ENCODE results near the gene SPINK1.
"Not testable (repeated sequence)": the region's sequence is repeated elsewhere in the genome, so short reads cannot be mapped to it uniquely, and the experiment has no call there.

The SPINK1 gene, protein sequence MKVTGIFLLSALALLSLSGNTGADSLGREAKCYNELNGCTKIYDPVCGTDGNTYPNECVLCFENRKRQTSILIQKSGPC

DNA sequence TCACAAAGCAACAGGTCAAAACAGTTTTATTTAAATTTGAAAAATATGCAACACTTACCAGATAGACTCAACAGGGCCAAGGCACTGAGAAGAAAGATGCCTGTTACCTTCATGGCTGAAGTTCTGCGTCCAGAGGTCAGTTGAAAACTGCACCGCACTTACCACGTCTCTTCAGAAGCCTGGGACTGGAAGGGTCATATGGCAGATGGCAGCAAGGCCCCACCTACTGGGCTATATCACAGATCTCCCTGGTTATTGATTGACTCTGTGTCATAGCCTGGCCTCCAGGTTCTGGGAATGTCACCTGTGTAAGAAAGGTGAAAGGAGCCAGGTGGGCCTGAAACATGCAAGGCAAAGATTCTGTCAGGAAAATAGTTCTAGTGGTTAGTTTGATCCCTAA is at the start of gene SPINK1:
TSS of gene SPINK1 (minus strand) at position 207 of the 400 bp plus-strand sequence. CDS start at position 113, 94 bp downstream.
- no peak for DNase-seq (ENCODE audit: low read depth in 3 of 3, low spot score in 1 of 3)

GRCh38 chr5:147880487-147880886 is 49.0 kb upstream of the SPINK1 start:
- DNase-seq (ENCODE audit: low read depth in 3 of 3, low spot score in 1 of 3), result no peak

DNA sequence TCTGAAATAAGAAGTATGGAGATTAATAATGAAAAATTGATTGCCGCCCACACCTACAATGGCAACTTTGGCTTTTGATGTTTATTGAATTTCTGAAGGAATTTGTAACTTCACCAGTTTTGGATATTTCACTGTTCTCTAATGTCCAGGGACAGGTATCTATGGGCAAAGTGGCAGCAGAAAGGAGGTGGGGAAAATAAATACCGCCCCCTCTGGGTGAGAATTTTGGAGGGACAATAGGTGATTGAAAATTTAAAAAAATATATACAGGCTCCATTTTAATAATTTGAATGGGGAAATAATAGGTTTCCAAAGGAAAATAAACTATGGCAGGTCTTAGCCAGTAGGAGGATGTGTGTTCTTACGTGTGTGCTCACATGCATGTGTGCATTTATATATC is 48.3 kb upstream of the SPINK1 start:
- no peak for DNase-seq (ENCODE audit: low read depth in 3 of 3, low spot score in 1 of 3)

DNA sequence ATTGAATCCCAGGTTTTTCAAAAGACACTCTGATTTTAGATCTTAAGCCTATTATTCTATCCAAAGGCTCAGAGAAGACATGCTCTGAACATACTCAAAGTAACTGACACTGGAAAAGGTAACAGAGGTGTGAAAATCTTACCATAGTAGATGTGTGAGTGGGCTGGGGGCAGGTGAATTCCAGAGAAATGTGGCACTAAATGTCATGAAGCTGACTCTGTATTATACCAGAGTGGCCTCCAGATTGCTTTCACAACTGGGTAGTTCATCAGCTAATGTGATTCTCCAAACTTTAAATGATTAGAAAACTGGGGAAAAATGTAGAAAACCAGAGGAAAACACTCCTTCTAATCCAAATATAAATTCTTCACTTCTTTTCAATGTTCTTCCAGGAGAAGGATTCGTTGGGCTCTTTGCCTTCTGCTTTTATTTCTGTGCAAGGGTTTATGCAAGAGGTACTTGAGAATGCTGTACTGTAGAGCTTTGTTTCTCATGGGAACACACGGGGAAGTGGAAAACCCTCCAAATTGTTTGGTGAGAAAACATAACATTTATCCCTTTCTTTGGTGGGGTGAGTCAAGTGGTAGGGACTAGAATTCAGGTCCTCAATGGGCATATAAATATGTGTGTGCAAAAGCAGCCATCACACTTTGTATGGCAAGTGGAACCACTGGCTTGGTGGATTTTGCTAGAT is 46.7 kb upstream of the SPINK1 start, which contains the start of gene SCGB3A2:
TSS of gene SCGB3A2 (plus strand) at position 646 of the 694 bp plus-strand sequence. CDS start 93 bp downstream, outside the sequence.
- DNase-seq (ENCODE audit: low read depth in 3 of 3, low spot score in 1 of 3), result no peak

DNA sequence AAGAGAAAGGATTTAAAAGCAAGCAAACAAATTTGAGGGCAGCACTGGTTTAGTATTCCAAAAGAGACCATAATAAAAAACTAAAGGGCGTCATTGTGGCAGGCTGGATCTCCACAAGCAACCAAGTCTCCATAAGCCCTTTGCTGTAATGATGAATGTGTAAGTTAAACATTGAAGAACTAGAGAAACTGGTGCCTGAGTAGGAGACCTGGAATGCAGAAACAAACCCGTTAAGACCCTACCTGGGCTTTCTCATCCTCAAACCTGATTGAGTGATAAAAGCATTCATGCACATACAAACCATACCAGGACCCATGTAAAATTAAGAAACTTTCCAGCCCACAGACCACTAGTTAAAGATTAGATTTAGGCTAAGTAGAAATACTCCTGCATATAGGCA is 45.2 kb upstream of the SPINK1 start:
- no peak for DNase-seq (ENCODE audit: low read depth in 3 of 3, low spot score in 1 of 3)

- DNase-seq (ENCODE audit: low read depth in 3 of 3, low spot score in 1 of 3), result no peak
These were observed 44.7 kb upstream of the SPINK1 start for GRCh38 chr5:147876141-147876540.

DNA sequence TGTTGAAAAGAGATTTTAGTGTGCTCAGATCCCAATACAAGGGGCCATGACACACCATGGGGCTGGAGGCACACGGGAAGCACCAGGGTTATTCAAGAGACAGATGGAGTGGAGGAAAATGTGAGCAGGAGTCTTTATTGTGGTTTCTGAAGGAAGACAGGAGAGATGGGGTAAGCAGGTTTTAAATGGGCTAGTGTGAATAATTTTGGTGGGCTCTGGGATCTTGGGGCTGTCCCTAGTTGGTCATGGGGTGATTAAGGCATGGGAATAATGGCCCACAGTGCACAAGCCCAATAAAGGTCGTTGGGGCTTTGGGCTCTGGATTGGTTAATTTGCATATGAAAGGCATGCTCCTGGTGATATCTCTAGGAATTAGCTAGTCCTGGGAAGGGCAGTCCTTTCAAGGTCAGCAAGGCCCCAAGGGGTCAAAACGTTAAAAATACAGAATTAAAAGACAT is 43.5 kb upstream of the SPINK1 start:
- no peak for DNase-seq (ENCODE audit: low read depth in 3 of 3, low spot score in 1 of 3)

DNA sequence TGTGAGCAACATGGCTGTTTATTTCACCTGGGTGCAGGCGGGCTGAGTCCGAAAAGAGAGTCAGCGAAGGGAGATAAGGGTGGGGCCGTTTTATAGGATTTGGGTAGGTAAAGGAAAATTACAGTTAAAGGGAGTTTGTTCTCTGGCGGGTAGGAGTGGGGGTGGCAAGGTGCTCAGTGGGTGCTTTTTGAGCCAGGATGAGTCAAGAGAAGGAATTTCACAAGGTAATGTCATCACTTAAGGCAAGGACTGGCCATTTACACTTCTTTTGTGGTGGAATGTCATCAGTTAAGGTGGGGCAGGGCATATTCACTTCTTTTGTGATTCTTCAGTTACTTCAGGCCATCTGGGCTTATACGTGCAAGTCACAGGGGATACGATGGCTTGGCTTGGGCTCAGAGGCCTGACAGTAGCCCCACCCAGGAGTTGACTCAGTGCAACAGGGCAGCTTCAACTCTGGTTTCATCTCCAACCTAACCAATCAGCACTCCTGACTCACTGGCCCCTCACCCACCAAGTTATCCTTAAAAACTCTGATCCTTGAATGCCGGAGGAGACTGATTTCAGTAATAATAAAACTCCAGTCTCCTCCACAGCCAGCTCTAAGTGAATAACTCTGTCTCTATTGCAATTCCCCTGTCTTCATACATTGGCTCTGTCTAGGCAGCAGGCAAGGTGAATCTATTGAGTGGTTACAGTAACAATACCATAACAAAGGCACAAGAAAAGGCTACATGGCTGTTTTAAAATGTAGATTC is 42.8 kb upstream of the SPINK1 start:
- not testable (repeated sequence) for DNase-seq (ENCODE audit: low read depth in 3 of 3, low spot score in 1 of 3)

GRCh38 chr5:147872744-147873435 is 41.4 kb upstream of the SPINK1 start:
- DNase-seq (ENCODE audit: low read depth in 3 of 3, low spot score in 1 of 3), result not testable (repeated sequence)

DNA sequence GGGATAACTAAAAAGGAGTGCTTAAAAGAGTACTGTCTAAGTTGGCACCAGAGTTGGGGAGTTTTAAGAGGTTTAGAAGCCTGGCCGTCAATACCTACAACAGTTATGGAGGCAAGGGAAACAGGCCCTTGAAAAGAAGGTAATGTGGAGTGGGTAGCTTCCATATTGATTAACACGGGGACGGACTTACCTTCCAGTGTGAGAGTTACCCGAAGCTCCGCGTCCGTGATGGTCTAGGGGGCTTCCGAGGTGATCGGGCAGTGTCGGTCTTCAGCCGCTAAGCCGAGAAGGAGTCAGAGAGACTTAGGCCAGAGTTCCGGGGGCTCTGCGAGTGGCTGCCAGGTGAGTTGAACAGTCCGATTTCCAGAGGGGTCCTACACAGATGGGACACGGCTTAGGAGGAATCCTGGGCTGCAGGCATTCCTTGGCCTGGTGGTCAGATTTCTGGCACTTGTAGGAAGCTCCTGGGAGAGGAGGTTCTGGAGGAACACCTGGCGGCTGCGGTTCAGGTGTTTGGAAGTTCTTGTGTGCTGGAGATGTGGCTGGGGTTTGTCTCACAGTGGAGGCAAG is 40.6 kb upstream of the SPINK1 start:
- not testable (repeated sequence) for DNase-seq (ENCODE audit: low read depth in 3 of 3, low spot score in 1 of 3)

- DNase-seq (ENCODE audit: low read depth in 3 of 3, low spot score in 1 of 3), result not testable (repeated sequence)
These were observed 38.4 kb upstream of the SPINK1 start for GRCh38 chr5:147869892-147870291.

DNA sequence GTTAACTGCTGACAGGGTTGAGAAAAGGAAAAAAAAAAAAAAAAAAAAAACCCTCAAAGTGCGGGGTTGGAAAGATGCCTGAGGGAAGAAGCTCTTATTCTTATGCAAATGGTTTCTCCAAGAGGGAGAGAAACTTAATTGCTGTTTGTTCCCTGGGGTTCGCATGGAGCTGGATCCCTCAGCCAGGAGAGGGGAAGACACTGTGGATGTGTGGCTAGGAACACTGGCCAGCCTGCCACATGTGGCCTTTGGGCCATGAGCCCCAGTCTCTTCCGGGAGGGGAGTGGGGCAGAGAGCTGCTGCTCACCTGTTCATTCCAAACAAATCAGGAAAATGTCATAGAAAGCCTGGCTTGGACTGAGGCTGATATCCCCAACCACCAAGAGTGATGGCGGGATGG is 37.6 kb upstream of the SPINK1 start:
- DNase-seq (ENCODE audit: low read depth in 3 of 3, low spot score in 1 of 3), result no peak

GRCh38 chr5:147863454-147864158 is 32.1 kb upstream of the SPINK1 start:
- no peak for DNase-seq (ENCODE audit: low read depth in 3 of 3, low spot score in 1 of 3)

GRCh38 chr5:147860641-147861025 is 29.2 kb upstream of the SPINK1 start:
- DNase-seq (ENCODE audit: low read depth in 3 of 3, low spot score in 1 of 3), result no peak

DNA sequence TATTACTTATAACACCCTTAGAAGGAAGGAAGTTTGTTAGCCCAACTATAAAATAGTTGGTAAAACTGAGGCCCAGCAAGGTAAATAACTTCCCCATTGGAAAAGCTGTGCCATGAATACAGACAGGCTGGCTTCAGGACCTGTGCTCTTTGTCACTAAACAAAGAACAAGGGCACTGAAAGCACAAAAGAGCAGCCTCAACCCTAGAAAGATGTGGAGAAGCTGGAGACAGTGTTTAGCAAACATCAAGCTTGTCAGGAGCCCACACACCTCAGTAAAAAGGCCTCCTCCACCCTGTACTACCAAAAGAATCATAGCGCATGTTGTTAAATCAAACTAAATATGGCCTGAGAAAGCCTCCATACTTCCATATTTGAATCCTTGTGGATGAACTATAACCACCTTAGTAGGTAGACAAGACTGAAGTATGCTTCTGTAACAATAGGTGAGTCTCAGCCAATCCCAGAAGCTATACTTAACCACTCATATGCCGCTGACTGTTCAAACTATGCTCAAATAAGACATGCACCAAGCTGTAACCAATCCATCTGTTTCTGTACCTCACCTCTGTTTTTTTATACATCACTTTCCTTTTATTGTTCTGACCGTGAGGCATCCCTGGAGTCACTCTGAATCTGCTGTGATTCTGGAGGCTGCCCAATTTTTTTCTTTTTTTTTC is 28.6 kb upstream of the SPINK1 start:
- no peak for DNase-seq (ENCODE audit: low read depth in 3 of 3, low spot score in 1 of 3)

- no peak for DNase-seq (ENCODE audit: low read depth in 3 of 3, low spot score in 1 of 3)
These were observed 27.1 kb upstream of the SPINK1 start for GRCh38 chr5:147858565-147858964.

GRCh38 chr5:147857302-147858129 is 26.0 kb upstream of the SPINK1 start:
- peak in 2 of 3 donors; percentile 1 to 5 for DNase-seq (ENCODE audit: low read depth in 3 of 3, low spot score in 1 of 3)

- DNase-seq (ENCODE audit: low read depth in 3 of 3, low spot score in 1 of 3), result no peak
These were observed 25.3 kb upstream of the SPINK1 start for GRCh38 chr5:147856801-147857200.

DNA sequence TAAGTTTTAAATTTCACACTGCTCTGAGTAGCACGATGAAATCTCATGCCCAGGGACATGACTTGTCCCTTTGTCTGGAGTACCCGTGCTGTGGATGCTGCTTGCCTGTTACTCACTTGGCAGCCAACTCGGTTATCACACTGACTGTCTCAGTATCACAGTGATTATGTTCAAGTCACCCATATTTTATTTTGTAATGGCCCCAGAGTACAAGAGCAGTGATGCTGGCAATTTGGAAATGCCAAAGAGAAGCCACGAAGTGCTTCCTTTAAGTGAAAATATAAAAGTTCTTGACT is 24.3 kb upstream of the SPINK1 start:
- DNase-seq (ENCODE audit: low read depth in 3 of 3, low spot score in 1 of 3), result no peak
